Small intestine (tissue), 7 donors: ENCODE measurements around the gene TLNRD1. TPM values are rescaled to one million over a fixed set of nuclear protein-coding genes. Genes with fewer than 3 reads are reported as not detected.

ENCODE experiments used
- DNase-seq, 2 donors: peaks; one replicate each; pipeline versions ENCODE4 v3.0.0 to v3.0.0-alpha.2; 2013
- FAIRE-seq: peaks from 2 replicates; lab custom pipeline; 2012; peaks lifted over from hg19 to GRCh38; lab: Jason Lieb, UNC
- H3K27ac ChIP-seq, 3 donors: one replicate each; pipeline ENCODE4 v1.5.1; 2013; ENCODE audit warnings: low read length in 2 of 3, mild to moderate bottlenecking in 2 of 3, control low read depth in 1 of 3, inconsistent platforms in 1 of 3, low read depth in 1 of 3, moderate library complexity in 1 of 3
- H3K27me3 ChIP-seq, 3 donors: one replicate each; pipeline ENCODE4 v1.6.1; 2013; ENCODE audit warnings: low read length in 3 of 3, inconsistent platforms in 1 of 3; ENCODE audit not compliant: control insufficient read depth in 3 of 3, insufficient read depth in 3 of 3
- H3K36me3 ChIP-seq, 3 donors: one replicate each; pipeline ENCODE4 v1.6.1; 2013; ENCODE audit warnings: low read length in 3 of 3, inconsistent platforms in 1 of 3, low read depth in 1 of 3, mild to moderate bottlenecking in 1 of 3, moderate library complexity in 1 of 3; ENCODE audit not compliant: control insufficient read depth in 3 of 3, insufficient read depth in 2 of 3
- H3K4me1 ChIP-seq, 3 donors: one replicate each; pipeline ENCODE4 v1.6.1; 2013; ENCODE audit warnings: low read length in 2 of 3, inconsistent platforms in 1 of 3, low read depth in 1 of 3, mild to moderate bottlenecking in 1 of 3, moderate library complexity in 1 of 3; ENCODE audit not compliant: control insufficient read depth in 3 of 3, insufficient read depth in 2 of 3
- H3K4me3 ChIP-seq, 3 donors: one replicate each; pipeline ENCODE4 v1.5.1; 2013; ENCODE audit warnings: low read length in 3 of 3, control low read depth in 1 of 3, inconsistent platforms in 1 of 3, low read depth in 1 of 3, mild to moderate bottlenecking in 1 of 3, moderate library complexity in 1 of 3
- H3K9me3 ChIP-seq, 2 donors: one replicate each; pipeline ENCODE4 v1.6.1; 2013; ENCODE audit warnings: low read depth in 1 of 2, low read length in 1 of 2; ENCODE audit not compliant: control insufficient read depth in 2 of 2, insufficient read depth in 1 of 2
- WGBS, 3 donors: extraction: QIAGEN DNeasy Blood & Tissue Kit; methylation state at CpG; one replicate each; pipeline ENCODE4 v1.1.7; 2013; 5-methylcytosine and 5-hydroxymethylcytosine counted together
- polyA plus RNA-seq, 4 donors: library from polyadenylated mRNA; stranded (reverse) in 3 of 4; unstranded in 1 of 4; fragments of 200-250 nt in 3 of 4; fragments of 120-200 nt in 1 of 4; gene quantifications; one replicate each; pipeline versions ENCODE4 v1.2.1 to v1.2.3, GENCODE V29; 2013
- donor health status: healthy with polysubstance abuse.
- donor health status: control.
- donor health status: control.
- donor health status: Bipolar disorder and iron deficiency.
- donor health status: healthy.

TLNRD1 gene
- polyA plus RNA-seq, 4 donors, result 4.9 to 11.9 (median 6.9) TPM

DNA sequence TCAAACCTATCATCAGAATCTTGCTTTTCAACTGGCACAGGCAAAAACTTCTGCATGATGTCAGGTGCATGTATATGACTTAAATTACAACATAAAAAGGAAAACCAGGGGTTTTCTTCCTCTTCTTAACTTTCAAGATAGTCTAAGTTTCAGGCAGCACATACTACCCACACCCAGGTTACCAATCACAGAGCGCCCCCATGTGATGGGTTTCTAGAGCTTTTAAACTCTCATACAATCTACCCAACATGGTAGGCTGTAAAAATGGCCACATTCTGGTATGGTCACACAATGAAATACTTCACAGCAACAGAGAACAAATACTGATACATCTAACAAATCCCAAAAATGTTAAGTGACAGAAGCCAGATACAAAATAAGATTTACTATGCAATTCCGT is 18.5 kb upstream of the TLNRD1 start:
- DNase-seq (no peak), FAIRE-seq (no peak)
- peaks cover 0 to 1% (median 0%) of the 10 kb centered on the region in 3 donors for H3K4me1 ChIP-seq
- no peak overlapping the region for H3K4me3 ChIP-seq
- no peaks in the 10 kb centered on the region for H3K9me3 ChIP-seq
- no peaks in the 10 kb centered on the region for H3K27me3 ChIP-seq
- H3K27ac ChIP-seq, result no peak overlapping the region
- WGBS, 3 donors, result 91 to 95% (median 92%) methylated on average over 2 of the region's 2 CpGs
- peaks cover 8 to 33% (median 9%) of the 10 kb centered on the region in 3 donors for H3K36me3 ChIP-seq

DNA sequence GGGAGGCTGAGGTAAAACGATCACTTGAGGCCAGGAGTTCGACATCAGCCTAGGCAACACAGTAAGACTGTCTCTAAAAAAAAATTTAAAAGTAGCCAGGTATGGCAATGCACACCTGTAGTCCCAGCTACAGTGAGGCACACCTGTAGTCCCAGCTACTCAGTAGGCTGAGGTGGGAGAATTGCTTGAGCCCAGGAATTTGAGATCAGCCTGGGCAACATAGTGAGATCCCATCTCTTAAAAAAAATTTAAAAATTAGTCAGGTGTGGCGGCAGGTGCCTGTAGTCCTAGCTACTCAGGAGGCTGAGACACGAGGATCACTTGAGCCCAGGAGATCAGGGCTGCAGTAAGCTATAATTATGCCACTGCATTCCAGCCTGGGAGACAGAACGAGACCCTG is 17.9 kb upstream of the TLNRD1 start:
- Histone ChIP-seq H3K27ac (no peak overlapping the region), H3K4me3 (no peak overlapping the region), H3K4me1 (peaks cover 0 to 2% (median 1%) of the 10 kb centered on the region in 3 donors), H3K9me3 (no peaks in the 10 kb centered on the region), H3K36me3 (peaks cover 5 to 28% (median 9%) of the 10 kb centered on the region in 3 donors), H3K27me3 (no peaks in the 10 kb centered on the region)
- DNase-seq (no peak), FAIRE-seq (no peak)
- 83 to 94% (median 93%) methylated on average over 5 of the region's 5 CpGs for WGBS, 3 donors

DNA sequence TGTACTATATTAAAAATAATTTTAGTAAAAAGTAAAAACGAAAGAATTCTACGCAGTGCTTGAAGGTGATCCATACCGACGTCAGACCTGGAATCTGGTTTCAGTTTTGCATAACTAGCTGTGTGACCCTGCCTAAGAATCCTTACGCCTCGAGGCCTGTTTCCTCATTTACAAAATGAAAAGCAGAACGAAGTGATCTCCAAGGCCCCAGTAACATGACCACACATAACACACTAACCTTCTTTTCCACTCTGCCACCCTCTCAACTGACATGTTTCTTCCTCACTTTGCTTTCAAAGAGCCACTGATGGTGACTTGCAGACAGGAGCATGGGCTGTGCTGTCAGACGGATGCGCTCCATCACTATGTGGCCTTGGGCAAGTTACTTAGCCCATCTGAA is 15.9 kb upstream of the TLNRD1 start:
- Histone ChIP-seq H3K27me3 (no peaks in the 10 kb centered on the region), H3K9me3 (no peaks in the 10 kb centered on the region), H3K4me1 (peaks cover 0 to 11% (median 7%) of the 10 kb centered on the region in 3 donors), H3K27ac (peak overlapping the region in 1 of 3 donors; percentile 2), H3K4me3 (no peak overlapping the region), H3K36me3 (peaks cover 0 to 18% (median 4%) of the 10 kb centered on the region in 3 donors)
- DNase-seq (peak in 1 of 2 donors; percentile 26), FAIRE-seq (no peak)
- WGBS, 3 donors, result 63 to 79% (median 68%) methylated on average over 9 of the region's 9 CpGs

DNA sequence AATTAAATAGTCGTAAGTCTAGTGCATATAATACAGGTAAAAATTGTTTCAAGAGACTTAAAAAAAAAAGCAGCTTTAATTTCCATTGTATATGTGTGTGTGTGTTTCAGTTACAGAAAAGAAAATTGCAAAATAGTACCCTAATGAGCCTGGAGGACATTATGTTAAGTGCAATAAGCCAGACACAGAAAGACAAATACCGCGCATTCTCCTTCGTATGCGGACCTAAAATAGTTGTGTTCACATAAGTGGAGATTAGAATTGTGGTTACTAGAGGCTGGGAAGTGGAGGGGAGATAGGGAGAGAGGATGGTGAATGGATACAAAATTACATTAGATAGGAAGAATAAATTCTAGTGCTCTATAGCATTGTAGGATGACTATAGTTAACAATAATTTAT is 14.7 kb upstream of the TLNRD1 start:
- FAIRE-seq, result no peak

DNA sequence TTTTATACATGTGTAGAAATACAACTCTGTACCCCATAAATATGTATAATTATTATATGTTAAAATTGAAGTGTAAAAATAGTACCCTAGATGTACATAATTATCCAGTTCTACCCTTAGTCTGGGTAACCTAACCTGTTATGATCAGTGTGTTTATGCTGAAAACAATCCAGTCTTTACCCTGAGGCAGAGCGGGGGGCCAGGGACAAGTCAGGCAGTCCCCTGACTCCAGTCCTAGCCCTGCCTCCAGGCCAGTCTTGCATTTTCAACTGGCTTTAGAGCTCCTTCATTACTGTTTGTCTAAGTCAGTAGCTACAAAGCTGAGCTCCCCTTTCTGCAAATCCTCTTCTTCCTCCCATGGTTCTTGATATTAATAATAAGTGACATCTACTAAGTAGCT is 14.2 kb upstream of the TLNRD1 start:
- H3K4me3 ChIP-seq, result no peak overlapping the region
- no peaks in the 10 kb centered on the region for H3K27me3 ChIP-seq
- FAIRE-seq (no peak), DNase-seq (no peak)
- 92 to 100% (median 93%) methylated on average over 1 of the region's 1 CpG for WGBS, 3 donors
- H3K4me1 ChIP-seq, result peaks cover 0 to 11% (median 7%) of the 10 kb centered on the region in 3 donors
- peaks cover 0 to 8% (median 2%) of the 10 kb centered on the region in 3 donors for H3K36me3 ChIP-seq
- H3K9me3 ChIP-seq, result no peaks in the 10 kb centered on the region
- no peak overlapping the region for H3K27ac ChIP-seq

More for the DNA sequence above, 14.7 kb upstream of the TLNRD1 start:
- no peaks in the 10 kb centered on the region for H3K27me3 ChIP-seq
- H3K4me1 ChIP-seq, result peaks cover 0 to 11% (median 7%) of the 10 kb centered on the region in 3 donors
- H3K36me3 ChIP-seq, result peaks cover 0 to 11% (median 2%) of the 10 kb centered on the region in 3 donors
- DNase-seq, result no peak
- no peak overlapping the region for H3K4me3 ChIP-seq
- H3K27ac ChIP-seq, result no peak overlapping the region
- no peaks in the 10 kb centered on the region for H3K9me3 ChIP-seq
- WGBS, 3 donors, result 90 to 93% (median 90%) methylated on average over 5 of the region's 5 CpGs

DNA sequence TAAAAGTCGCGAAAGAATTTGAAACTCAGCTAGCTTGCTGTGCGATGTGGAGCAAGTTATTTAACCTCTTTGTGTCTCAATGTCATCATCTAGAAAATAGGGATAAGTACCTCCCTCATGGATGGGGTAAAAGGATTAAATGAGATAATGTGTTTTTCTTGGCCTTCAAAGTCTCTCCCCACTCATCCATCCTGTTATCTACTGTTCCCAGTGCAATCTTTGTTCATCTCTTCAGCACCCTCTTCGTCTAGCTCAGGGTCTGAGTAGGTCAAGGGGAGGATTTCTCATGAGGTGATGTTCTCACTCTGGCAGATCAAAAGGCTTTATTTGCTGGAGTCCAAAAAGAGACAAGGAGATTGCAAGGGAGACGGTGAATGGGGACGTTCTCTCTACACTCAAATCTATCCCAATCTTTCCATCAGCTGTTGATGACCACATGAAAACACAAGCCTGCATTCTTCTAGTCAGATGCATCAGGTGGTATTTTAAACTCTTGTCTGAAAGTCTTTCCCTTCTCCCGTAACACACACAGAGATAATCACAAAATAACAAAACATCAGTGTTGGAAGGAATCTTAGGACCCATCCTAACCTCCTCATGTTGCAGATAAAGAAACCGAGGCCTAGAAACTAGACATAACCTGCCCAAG is 12.5 kb upstream of the TLNRD1 start:
- peaks cover 0 to 4% (median 0%) of the 10 kb centered on the region in 3 donors for H3K36me3 ChIP-seq
- H3K27ac ChIP-seq, result no peak overlapping the region
- FAIRE-seq (no peak), DNase-seq (no peak)
- peaks cover 0 to 11% (median 7%) of the 10 kb centered on the region in 3 donors for H3K4me1 ChIP-seq
- no peaks in the 10 kb centered on the region for H3K9me3 ChIP-seq
- WGBS, 3 donors, result 54 to 61% (median 56%) methylated on average over 8 of the region's 8 CpGs
- H3K27me3 ChIP-seq, result no peaks in the 10 kb centered on the region
- peak overlapping the region in 2 of 3 donors; percentile 78 to 97 for H3K4me3 ChIP-seq

DNA sequence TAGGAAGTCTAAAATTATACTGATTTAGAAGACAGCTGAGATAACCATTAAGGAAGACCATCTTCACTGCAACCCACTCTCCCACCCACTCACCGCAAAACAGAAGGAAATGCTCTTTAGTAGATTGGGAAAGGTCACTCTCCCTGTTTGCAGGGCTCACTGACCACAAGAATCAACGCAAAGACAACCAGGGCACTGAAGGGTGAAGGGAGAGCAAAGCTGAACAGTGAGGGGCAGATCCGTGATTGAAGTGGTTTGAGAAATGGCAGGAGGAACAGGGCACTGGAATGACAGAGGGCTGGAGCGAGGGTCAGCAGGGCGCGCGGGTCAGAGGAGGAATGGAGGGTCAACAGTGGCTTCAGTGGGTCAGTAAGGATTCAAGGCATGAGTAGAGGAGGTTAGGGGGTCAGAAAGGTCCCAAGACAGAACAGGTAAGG is 11.6 kb upstream of the TLNRD1 start:
- H3K9me3 ChIP-seq, result no peaks in the 10 kb centered on the region
- peaks cover 0 to 4% (median 0%) of the 10 kb centered on the region in 3 donors for H3K36me3 ChIP-seq
- no peaks in the 10 kb centered on the region for H3K27me3 ChIP-seq
- FAIRE-seq (no peak), DNase-seq (no peak)
- peak overlapping the region; percentile 81 to 97 (median 82) for H3K27ac ChIP-seq
- 0 to 1% (median 1%) methylated on average over 7 of the region's 7 CpGs for WGBS, 3 donors
- peaks cover 0 to 11% (median 7%) of the 10 kb centered on the region in 3 donors for H3K4me1 ChIP-seq
- peak overlapping the region; percentile 78 to 97 (median 89) for H3K4me3 ChIP-seq

DNA sequence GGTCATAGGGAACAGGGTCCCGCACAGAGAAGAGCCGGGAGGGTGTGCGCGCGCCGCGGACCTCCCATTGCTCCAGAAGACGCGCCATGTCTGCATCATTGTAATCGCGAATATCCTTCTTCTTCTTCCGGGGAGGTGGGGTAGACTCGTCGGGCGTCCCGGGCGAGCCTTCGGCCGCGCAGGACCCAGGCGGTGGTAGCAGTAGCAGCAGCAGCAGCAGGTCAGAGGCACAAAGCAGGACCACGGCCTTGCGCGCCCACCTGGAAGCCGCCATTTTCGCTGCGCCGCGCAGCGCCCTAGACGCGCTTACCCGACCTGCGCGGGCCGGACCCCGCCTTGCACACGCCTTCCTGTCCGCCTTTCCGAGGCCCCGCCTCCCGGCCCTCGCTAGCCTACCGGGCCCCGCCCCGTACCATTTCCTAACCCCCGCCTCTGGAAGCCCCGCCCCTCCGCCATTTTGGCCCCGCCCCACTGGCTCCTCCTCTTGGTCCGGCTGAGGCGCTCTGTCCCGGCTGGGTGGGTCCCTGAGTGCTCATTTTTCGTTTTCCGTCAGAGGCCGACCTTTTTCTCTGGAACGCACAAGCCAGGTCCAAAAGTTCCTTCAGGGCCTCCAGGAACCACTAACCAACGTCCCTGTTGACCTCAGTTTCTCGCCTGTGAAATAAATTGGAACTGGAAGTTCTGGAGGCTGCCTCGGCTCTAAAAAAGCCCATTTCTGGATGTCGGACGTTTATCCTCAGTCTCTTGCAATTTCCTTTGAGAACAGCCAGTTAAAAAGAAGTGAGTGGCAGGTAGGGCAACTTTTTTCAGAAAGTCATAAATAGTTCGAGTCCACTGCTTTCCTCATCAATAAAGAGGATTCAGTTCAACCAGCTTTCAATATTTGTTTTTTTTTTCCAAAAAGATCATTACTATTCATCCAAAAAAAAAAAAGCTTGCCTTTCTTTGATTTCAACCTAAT is 10.9 kb upstream of the TLNRD1 start, which contains the start of gene MESD:
MESD (minus strand) TSS at position 302 of the 961 bp plus-strand sequence; CDS start at position 274, 28 bp downstream.
- Histone ChIP-seq H3K4me3 (peak within 1 kb of the TSS; percentile 78 to 97 (median 89)), H3K9me3 (no peaks in the 10 kb centered on the region), H3K36me3 (peaks cover 0 to 4% (median 0%) of the 10 kb centered on the region in 3 donors), H3K4me1 (peaks cover 0 to 11% (median 7%) of the 10 kb centered on the region in 3 donors), H3K27ac (peak within 1 kb of the TSS; percentile 81 to 97 (median 82)), H3K27me3 (no peaks in the 10 kb centered on the region)
- FAIRE-seq, result no peak
- DNase-seq, result peak; percentile 96 to 97
- WGBS, 3 donors, result 1% methylated on average over 51 to 63 of the region's 63 CpGs
